Gastrocnemius medialis (tissue), 4 donors: ENCODE results near the gene DPP8.

Experiments used
- CTCF ChIP-seq, 5 experiments: fragments of 450-650 bp in 3 of 5; fragments of 200-600 bp in 2 of 5; sonication (generic) in 2 of 5; IDR thresholded peaks in 4 of 5; conservative IDR thresholded peaks in 1 of 5; 1 replicate in 4 of 5; 2 replicates in 1 of 5; pipeline ENCODE4 v1.5.1; 2016 to 2019; ENCODE audit warnings: antibody characterized with exemption in 5 of 5, mild to moderate bottlenecking in 3 of 5, moderate library complexity in 3 of 5
- POLR2A ChIP-seq, 2 donors: fragments of 450-650 bp; IDR thresholded peaks; one replicate each; pipeline ENCODE4 v1.6.1; 2017; ENCODE audit warnings: antibody characterized with exemption in 2 of 2, mild to moderate bottlenecking in 2 of 2, moderate library complexity in 2 of 2

GRCh38 chr15:65512189-65512588 is 5.3 kb downstream of the DPP8 start:
- no peak for TF ChIP-seq CTCF (IDR thresholded peaks at IDR 0.05 in 4 of 5, conservative IDR thresholded peaks at IDR 0.05 in 1 of 5)
- no peak for TF ChIP-seq POLR2A (IDR thresholded peaks at IDR 0.05)
